Measurements from ENCODE around the gene MAGEB10. TPM values are rescaled to one million over a fixed set of nuclear protein-coding genes. Genes with fewer than 3 reads are reported as not detected.

Gene MAGEB10, protein sequence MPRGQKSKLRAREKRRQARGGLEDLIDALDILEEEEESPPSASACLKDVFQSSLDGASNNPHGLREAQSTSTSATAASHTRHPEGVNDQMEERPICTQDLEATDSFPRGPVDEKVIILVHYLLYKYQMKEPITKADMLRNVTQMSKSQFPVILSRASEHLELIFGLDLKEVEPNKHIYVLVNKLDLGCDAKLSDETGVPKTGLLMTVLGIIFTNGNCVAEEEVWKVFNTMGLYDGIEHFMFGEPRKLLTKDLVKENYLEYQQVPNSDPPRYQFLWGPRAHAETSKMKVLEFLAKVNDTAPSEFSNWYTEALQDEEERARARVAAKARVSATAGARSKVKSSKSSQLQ
- polyA plus RNA-seq (2013, experiment 1 of 2): not detected
- not detected for polyA plus RNA-seq (2013, experiment 2 of 2)

DNA sequence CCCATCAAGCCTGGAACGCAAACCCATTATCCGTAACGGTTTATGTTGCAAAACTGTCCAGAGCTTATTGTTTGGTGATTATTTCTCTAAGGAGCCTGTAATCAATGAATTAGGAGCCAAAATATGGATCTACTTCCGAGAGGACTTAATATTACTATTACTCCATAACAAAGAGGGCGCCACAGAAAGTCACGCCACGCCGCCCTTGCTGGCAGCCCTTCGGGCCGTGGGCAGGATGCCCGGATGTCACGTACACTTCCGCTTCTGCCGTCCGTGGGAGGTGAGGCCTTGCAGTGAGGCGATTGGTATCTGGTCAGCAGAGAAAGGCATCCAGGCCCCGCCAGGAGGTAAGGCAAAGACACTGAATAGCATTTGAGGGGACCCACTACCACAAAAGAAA lies at the start of gene MAGEB10:
Gene MAGEB10 (plus strand): TSS at position 301 of the 400 bp plus-strand sequence. CDS start 13,317 bp downstream, outside the sequence.
- H3K9ac ChIP-seq (ENCODE audit: low read length): no peak within 1 kb of the TSS
- H2AK5ac ChIP-seq (ENCODE audit: low read length, severe bottlenecking): no peak within 1 kb of the TSS
- H2AFZ ChIP-seq (ENCODE audit: low read depth, low read length): no peak within 1 kb of the TSS
- H2BK120ac ChIP-seq (ENCODE audit: low read depth, low read length): no peak within 1 kb of the TSS
- H3K79me1 ChIP-seq (replicated peaks; ENCODE audit: low read length, poor library complexity, severe bottlenecking): no peaks in the 10 kb centered on the region
- no peak within 1 kb of the TSS for H3K4ac ChIP-seq (ENCODE audit: low read depth in 1 of 2, low read length in 2 of 2)
- no peak within 1 kb of the TSS for H2BK5ac ChIP-seq (ENCODE audit: low read depth, low read length, poor library complexity, severe bottlenecking)
- H3K4me1 ChIP-seq (ENCODE audit: control insufficient read depth, insufficient read depth, low read depth, low read length): no peaks in the 10 kb centered on the region
- H2BK15ac ChIP-seq (ENCODE audit: low read depth, poor library complexity, severe bottlenecking): no peak within 1 kb of the TSS
- no peak within 1 kb of the TSS for H3K27ac ChIP-seq (ENCODE audit: low read length, poor library complexity, severe bottlenecking)
- WGBS: 96% methylated on average over 17 of the region's 17 CpGs
- H3K4me2 ChIP-seq (ENCODE audit: low read length, poor library complexity, severe bottlenecking): no peak within 1 kb of the TSS
- no peak within 1 kb of the TSS for H4K91ac ChIP-seq (ENCODE audit: low read length)
- H3K18ac ChIP-seq (ENCODE audit: low read depth in 1 of 2, low read length in 2 of 2): no peak within 1 kb of the TSS
- no peak within 1 kb of the TSS for H3K14ac ChIP-seq (ENCODE audit: low read length in 2 of 2)
- H2BK12ac ChIP-seq (ENCODE audit: low read length in 2 of 2): no peak within 1 kb of the TSS
- H3K27me3 ChIP-seq (ENCODE audit: control insufficient read depth in 1 of 2, insufficient read depth in 1 of 2, low read length in 2 of 2): no peaks in the 10 kb centered on the region
- no peak within 1 kb of the TSS for H3K23ac ChIP-seq (ENCODE audit: low read length in 2 of 2)
- H3K9me3 ChIP-seq (ENCODE audit: control insufficient read depth, low read length): no peaks in the 10 kb centered on the region
- H3K4me3 ChIP-seq (ENCODE audit: insufficient read depth in 1 of 2, low read depth in 1 of 2, low read length in 2 of 2): no peak within 1 kb of the TSS
- DNase-seq: no peak
- H3K36me3 ChIP-seq (ENCODE audit: control insufficient read depth in 1 of 2, insufficient read depth in 2 of 2, low read depth in 1 of 2, low read length in 2 of 2): no peaks in the 10 kb centered on the region
- H4K8ac ChIP-seq (ENCODE audit: low read length): no peak within 1 kb of the TSS

DNA sequence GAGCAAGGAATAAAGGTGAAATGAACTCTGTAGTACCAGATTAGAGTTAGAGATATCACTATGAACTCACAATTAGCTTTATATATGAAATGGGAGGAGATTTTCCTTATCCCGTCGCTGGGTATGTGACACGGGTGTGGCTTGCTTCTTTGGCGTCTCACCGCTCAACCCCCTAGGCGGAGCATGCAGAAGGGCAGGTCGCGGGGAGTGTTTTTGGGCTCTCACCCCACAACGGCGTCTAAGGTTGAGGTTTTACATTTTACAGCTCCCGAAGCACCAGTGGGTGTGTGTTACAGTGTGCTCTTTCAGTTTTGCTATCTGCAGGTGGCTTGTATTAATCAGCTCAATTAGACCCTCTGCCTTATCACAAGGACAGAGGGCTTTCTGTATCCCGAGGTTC lies 42.1 kb upstream of the MAGEB10 start:
- H3K4me3 ChIP-seq (ENCODE audit: insufficient read depth in 1 of 2, low read depth in 1 of 2, low read length in 2 of 2): no peak overlapping the region
- H2BK15ac ChIP-seq (ENCODE audit: low read depth, poor library complexity, severe bottlenecking): no peak overlapping the region
- H3K4me2 ChIP-seq (ENCODE audit: low read length, poor library complexity, severe bottlenecking): no peak overlapping the region
- H3K14ac ChIP-seq (ENCODE audit: low read length in 2 of 2): no peak overlapping the region
- no peaks in the 10 kb centered on the region for H3K9me3 ChIP-seq (ENCODE audit: control insufficient read depth, low read length)
- no peak overlapping the region for H4K91ac ChIP-seq (ENCODE audit: low read length)
- H2BK12ac ChIP-seq (ENCODE audit: low read length in 2 of 2): no peak overlapping the region
- no peak overlapping the region for H3K9ac ChIP-seq (ENCODE audit: low read length)
- no peak overlapping the region for H2AK5ac ChIP-seq (ENCODE audit: low read length, severe bottlenecking)
- no peaks in the 10 kb centered on the region for H3K79me1 ChIP-seq (replicated peaks; ENCODE audit: low read length, poor library complexity, severe bottlenecking)
- no peak overlapping the region for H3K27ac ChIP-seq (ENCODE audit: low read length, poor library complexity, severe bottlenecking)
- 91% methylated on average over 10 of the region's 12 CpGs for WGBS
- no peak overlapping the region for H4K8ac ChIP-seq (ENCODE audit: low read length)
- no peak overlapping the region for H2BK5ac ChIP-seq (ENCODE audit: low read depth, low read length, poor library complexity, severe bottlenecking)
- H2BK120ac ChIP-seq (ENCODE audit: low read depth, low read length): no peak overlapping the region
- H3K23ac ChIP-seq (ENCODE audit: low read length in 2 of 2): no peak overlapping the region
- no peaks in the 10 kb centered on the region for H3K27me3 ChIP-seq (ENCODE audit: control insufficient read depth in 1 of 2, insufficient read depth in 1 of 2, low read length in 2 of 2)
- no peaks in the 10 kb centered on the region for H3K4me1 ChIP-seq (ENCODE audit: control insufficient read depth, insufficient read depth, low read depth, low read length)
- no peak overlapping the region for H3K18ac ChIP-seq (ENCODE audit: low read depth in 1 of 2, low read length in 2 of 2)
- DNase-seq: no peak
- no peak overlapping the region for H2AFZ ChIP-seq (ENCODE audit: low read depth, low read length)
- H3K4ac ChIP-seq (ENCODE audit: low read depth in 1 of 2, low read length in 2 of 2): no peak overlapping the region
- no peaks in the 10 kb centered on the region for H3K36me3 ChIP-seq (ENCODE audit: control insufficient read depth in 1 of 2, insufficient read depth in 2 of 2, low read depth in 1 of 2, low read length in 2 of 2)

DNA sequence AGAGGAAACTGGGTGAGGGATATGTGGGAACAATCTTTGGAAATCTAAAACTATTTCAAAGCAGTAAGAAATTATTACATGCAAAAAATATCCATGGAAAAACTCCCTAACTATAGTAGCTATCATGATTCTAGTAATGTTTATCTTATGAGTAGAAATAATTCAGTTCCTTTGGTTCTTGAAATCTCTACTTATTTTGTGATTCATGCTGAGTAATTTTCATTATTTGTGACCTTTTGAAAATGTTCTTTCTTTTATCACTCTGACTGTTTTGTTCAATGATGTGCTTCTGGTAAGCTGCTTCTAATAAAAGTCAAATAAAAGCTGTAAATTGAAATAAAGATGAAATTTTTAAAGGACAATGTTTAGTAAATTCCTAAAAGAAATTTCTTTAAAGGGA lies 40.4 kb upstream of the MAGEB10 start:
- no peak overlapping the region for H3K18ac ChIP-seq (ENCODE audit: low read depth in 1 of 2, low read length in 2 of 2)
- no peak overlapping the region for H3K4ac ChIP-seq (ENCODE audit: low read depth in 1 of 2, low read length in 2 of 2)
- H3K27ac ChIP-seq (ENCODE audit: low read length, poor library complexity, severe bottlenecking): no peak overlapping the region
- H3K9ac ChIP-seq (ENCODE audit: low read length): no peak overlapping the region
- no peak overlapping the region for H4K91ac ChIP-seq (ENCODE audit: low read length)
- H2AFZ ChIP-seq (ENCODE audit: low read depth, low read length): no peak overlapping the region
- H3K36me3 ChIP-seq (ENCODE audit: control insufficient read depth in 1 of 2, insufficient read depth in 2 of 2, low read depth in 1 of 2, low read length in 2 of 2): no peaks in the 10 kb centered on the region
- H2BK12ac ChIP-seq (ENCODE audit: low read length in 2 of 2): no peak overlapping the region
- no peak overlapping the region for H3K4me3 ChIP-seq (ENCODE audit: insufficient read depth in 1 of 2, low read depth in 1 of 2, low read length in 2 of 2)
- H3K14ac ChIP-seq (ENCODE audit: low read length in 2 of 2): no peak overlapping the region
- no peak overlapping the region for H2AK5ac ChIP-seq (ENCODE audit: low read length, severe bottlenecking)
- no peak overlapping the region for H2BK15ac ChIP-seq (ENCODE audit: low read depth, poor library complexity, severe bottlenecking)
- H2BK120ac ChIP-seq (ENCODE audit: low read depth, low read length): no peak overlapping the region
- H3K79me1 ChIP-seq (replicated peaks; ENCODE audit: low read length, poor library complexity, severe bottlenecking): no peaks in the 10 kb centered on the region
- DNase-seq: no peak
- no peak overlapping the region for H4K8ac ChIP-seq (ENCODE audit: low read length)
- no peaks in the 10 kb centered on the region for H3K9me3 ChIP-seq (ENCODE audit: control insufficient read depth, low read length)
- H3K4me1 ChIP-seq (ENCODE audit: control insufficient read depth, insufficient read depth, low read depth, low read length): no peaks in the 10 kb centered on the region
- no peaks in the 10 kb centered on the region for H3K27me3 ChIP-seq (ENCODE audit: control insufficient read depth in 1 of 2, insufficient read depth in 1 of 2, low read length in 2 of 2)
- H3K23ac ChIP-seq (ENCODE audit: low read length in 2 of 2): no peak overlapping the region
- no peak overlapping the region for H3K4me2 ChIP-seq (ENCODE audit: low read length, poor library complexity, severe bottlenecking)
- no peak overlapping the region for H2BK5ac ChIP-seq (ENCODE audit: low read depth, low read length, poor library complexity, severe bottlenecking)

DNA sequence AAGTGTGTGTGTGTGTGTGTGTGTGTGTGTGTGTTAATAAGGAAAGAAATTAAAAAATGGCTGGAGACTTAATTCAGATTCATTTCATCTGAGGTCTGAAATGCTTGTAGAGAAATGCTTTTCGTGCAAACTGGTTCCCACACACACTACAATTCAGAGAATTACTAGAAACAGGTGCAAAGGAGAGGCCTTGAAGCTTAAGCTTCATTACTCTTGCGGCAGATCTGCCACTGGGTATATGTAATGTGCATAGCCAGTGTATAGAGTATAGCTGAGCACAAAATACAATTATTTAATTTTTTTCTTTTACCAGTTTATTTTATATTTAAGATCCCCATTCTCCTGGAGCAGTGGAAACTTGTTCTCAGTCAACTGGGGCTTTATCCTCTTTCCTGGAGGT lies 31.8 kb upstream of the MAGEB10 start:
- H3K4me3 ChIP-seq (ENCODE audit: insufficient read depth in 1 of 2, low read depth in 1 of 2, low read length in 2 of 2): no peak overlapping the region
- H3K79me1 ChIP-seq (replicated peaks; ENCODE audit: low read length, poor library complexity, severe bottlenecking): no peaks in the 10 kb centered on the region
- no peak overlapping the region for H3K18ac ChIP-seq (ENCODE audit: low read depth in 1 of 2, low read length in 2 of 2)
- no peak overlapping the region for H3K27ac ChIP-seq (ENCODE audit: low read length, poor library complexity, severe bottlenecking)
- no peaks in the 10 kb centered on the region for H3K9me3 ChIP-seq (ENCODE audit: control insufficient read depth, low read length)
- H3K23ac ChIP-seq (ENCODE audit: low read length in 2 of 2): no peak overlapping the region
- no peak overlapping the region for H4K8ac ChIP-seq (ENCODE audit: low read length)
- no peaks in the 10 kb centered on the region for H3K27me3 ChIP-seq (ENCODE audit: control insufficient read depth in 1 of 2, insufficient read depth in 1 of 2, low read length in 2 of 2)
- H2BK15ac ChIP-seq (ENCODE audit: low read depth, poor library complexity, severe bottlenecking): no peak overlapping the region
- no peaks in the 10 kb centered on the region for H3K36me3 ChIP-seq (ENCODE audit: control insufficient read depth in 1 of 2, insufficient read depth in 2 of 2, low read depth in 1 of 2, low read length in 2 of 2)
- H2AFZ ChIP-seq (ENCODE audit: low read depth, low read length): no peak overlapping the region
- no peak overlapping the region for H2BK5ac ChIP-seq (ENCODE audit: low read depth, low read length, poor library complexity, severe bottlenecking)
- no peak overlapping the region for H2BK12ac ChIP-seq (ENCODE audit: low read length in 2 of 2)
- no peak overlapping the region for H4K91ac ChIP-seq (ENCODE audit: low read length)
- no CpG with 5 or more reads among the region's 2 CpGs for WGBS
- H3K4ac ChIP-seq (ENCODE audit: low read depth in 1 of 2, low read length in 2 of 2): no peak overlapping the region
- H3K9ac ChIP-seq (ENCODE audit: low read length): no peak overlapping the region
- H2AK5ac ChIP-seq (ENCODE audit: low read length, severe bottlenecking): no peak overlapping the region
- H3K4me1 ChIP-seq (ENCODE audit: control insufficient read depth, insufficient read depth, low read depth, low read length): no peaks in the 10 kb centered on the region
- H3K14ac ChIP-seq (ENCODE audit: low read length in 2 of 2): no peak overlapping the region
- H2BK120ac ChIP-seq (ENCODE audit: low read depth, low read length): no peak overlapping the region
- no peak overlapping the region for H3K4me2 ChIP-seq (ENCODE audit: low read length, poor library complexity, severe bottlenecking)
- DNase-seq: no peak
